Parathyroid adenoma (tissue), 2 donors: ENCODE data around the gene LAMB2.

Experiments used
- H2AFZ ChIP-seq: fragments of 300-600 bp; sonication (generic); one replicate; pipeline ENCODE4 v1.7.0; 2017; ENCODE audit warnings: antibody characterized with exemption, mild to moderate bottlenecking
- H3K27ac ChIP-seq: fragments of 300-600 bp; sonication (generic); one replicate; pipeline ENCODE4 v1.7.0; 2017
- H3K27me3 ChIP-seq: fragments of 300-600 bp; sonication (generic); one replicate; pipeline ENCODE4 v1.7.0; 2017; ENCODE audit warnings: low read length; ENCODE audit not compliant: control insufficient read depth, insufficient read depth
- H3K36me3 ChIP-seq: fragments of 300-600 bp; sonication (generic); one replicate; pipeline ENCODE4 v1.7.0; 2017; ENCODE audit warnings: low read length; ENCODE audit not compliant: control insufficient read depth, insufficient read depth
- H3K4me1 ChIP-seq: fragments of 300-600 bp; sonication (generic); one replicate; pipeline ENCODE4 v1.7.0; 2017; ENCODE audit warnings: control low read depth
- H3K4me2 ChIP-seq: fragments of 300-600 bp; sonication (generic); one replicate; pipeline ENCODE4 v1.7.0; 2017; ENCODE audit warnings: low read length
- H3K4me3 ChIP-seq: fragments of 300-600 bp; sonication (generic); one replicate; pipeline ENCODE4 v1.7.0; 2017; ENCODE audit warnings: low read depth, low read length
- H3K79me2 ChIP-seq: fragments of 300-600 bp; sonication (generic); one replicate; pipeline ENCODE4 v1.7.0; 2017; ENCODE audit warnings: control low read depth
- H3K9ac ChIP-seq: fragments of 300-600 bp; sonication (generic); one replicate; pipeline ENCODE4 v1.7.0; 2017; ENCODE audit warnings: mild to moderate bottlenecking
- H3K9me3 ChIP-seq: fragments of 300-600 bp; sonication (generic); one replicate; pipeline ENCODE4 v1.7.0; 2017; ENCODE audit warnings: low read length; ENCODE audit not compliant: control insufficient read depth
- TF ChIP-seq, protein P1 (sequence below): fragments of 300-600 bp; sonication (generic); IDR thresholded peaks from one replicate; pipeline ENCODE4 v1.7.0; 2017; ENCODE audit warnings: antibody characterized with exemption, mild to moderate bottlenecking
- donor health status: primary hyperparathyroidism.

LAMB2 gene

DNA sequence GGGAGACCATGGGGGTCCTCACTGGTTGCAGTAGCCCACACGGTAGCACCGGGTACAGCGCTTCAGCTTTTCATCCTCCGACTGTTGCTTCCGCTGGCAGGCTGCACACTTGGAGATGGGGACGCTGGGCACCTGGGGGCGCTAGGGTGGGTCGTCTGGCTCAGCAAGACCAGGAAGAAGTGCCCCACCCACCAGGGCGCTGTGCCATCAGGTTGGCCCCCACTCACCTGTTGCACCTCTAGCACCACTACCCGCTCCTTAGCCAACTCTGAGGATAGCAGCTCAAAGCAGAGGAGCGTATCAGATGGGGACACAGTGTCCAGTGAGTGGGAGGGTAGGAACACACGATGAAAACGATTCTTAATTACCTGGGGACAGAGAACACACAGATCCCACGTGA lies 20.6 kb downstream of the LAMB2 start:
- no peak overlapping the region for H3K4me2 ChIP-seq
- no peaks in the 10 kb centered on the region for H3K27me3 ChIP-seq
- TF ChIP-seq, protein P1, sequence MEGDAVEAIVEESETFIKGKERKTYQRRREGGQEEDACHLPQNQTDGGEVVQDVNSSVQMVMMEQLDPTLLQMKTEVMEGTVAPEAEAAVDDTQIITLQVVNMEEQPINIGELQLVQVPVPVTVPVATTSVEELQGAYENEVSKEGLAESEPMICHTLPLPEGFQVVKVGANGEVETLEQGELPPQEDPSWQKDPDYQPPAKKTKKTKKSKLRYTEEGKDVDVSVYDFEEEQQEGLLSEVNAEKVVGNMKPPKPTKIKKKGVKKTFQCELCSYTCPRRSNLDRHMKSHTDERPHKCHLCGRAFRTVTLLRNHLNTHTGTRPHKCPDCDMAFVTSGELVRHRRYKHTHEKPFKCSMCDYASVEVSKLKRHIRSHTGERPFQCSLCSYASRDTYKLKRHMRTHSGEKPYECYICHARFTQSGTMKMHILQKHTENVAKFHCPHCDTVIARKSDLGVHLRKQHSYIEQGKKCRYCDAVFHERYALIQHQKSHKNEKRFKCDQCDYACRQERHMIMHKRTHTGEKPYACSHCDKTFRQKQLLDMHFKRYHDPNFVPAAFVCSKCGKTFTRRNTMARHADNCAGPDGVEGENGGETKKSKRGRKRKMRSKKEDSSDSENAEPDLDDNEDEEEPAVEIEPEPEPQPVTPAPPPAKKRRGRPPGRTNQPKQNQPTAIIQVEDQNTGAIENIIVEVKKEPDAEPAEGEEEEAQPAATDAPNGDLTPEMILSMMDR, result no peak
- peaks cover 15% of the 10 kb centered on the region for H3K79me2 ChIP-seq
- H3K4me1 ChIP-seq, result no peaks in the 10 kb centered on the region
- H2AFZ ChIP-seq, result no peak overlapping the region
- no peaks in the 10 kb centered on the region for H3K9me3 ChIP-seq
- H3K36me3 ChIP-seq, result no peaks in the 10 kb centered on the region
- no peak overlapping the region for H3K9ac ChIP-seq
- H3K27ac ChIP-seq, result no peak overlapping the region
- no peak overlapping the region for H3K4me3 ChIP-seq

DNA sequence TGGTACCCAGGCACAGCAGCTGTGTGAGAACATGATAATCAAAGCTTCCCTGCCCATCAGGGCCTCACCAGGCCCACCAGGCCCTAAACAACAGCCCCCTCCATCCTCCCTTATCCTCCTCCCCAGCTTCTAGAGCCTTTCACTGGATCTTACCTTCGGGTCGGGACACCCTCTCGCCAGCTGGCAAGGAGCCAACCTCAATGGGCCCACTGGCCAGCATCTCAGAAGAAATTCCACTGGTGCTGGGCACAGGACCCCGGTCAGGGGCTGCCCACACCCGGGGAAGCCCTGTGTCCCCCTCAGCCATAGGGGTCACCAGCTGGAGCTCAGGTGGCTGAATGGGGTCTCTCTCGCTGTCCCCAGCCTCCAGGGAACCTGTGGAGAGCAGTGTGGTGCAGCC lies 21.5 kb downstream of the LAMB2 start:
- peaks cover 7% of the 10 kb centered on the region for H3K79me2 ChIP-seq
- TF ChIP-seq, protein P1, result no peak
- no peaks in the 10 kb centered on the region for H3K36me3 ChIP-seq
- H3K27ac ChIP-seq, result no peak overlapping the region
- no peaks in the 10 kb centered on the region for H3K4me1 ChIP-seq
- H3K9ac ChIP-seq, result no peak overlapping the region
- no peak overlapping the region for H2AFZ ChIP-seq
- H3K27me3 ChIP-seq, result no peaks in the 10 kb centered on the region
- no peaks in the 10 kb centered on the region for H3K9me3 ChIP-seq
- no peak overlapping the region for H3K4me3 ChIP-seq
- H3K4me2 ChIP-seq, result no peak overlapping the region

DNA sequence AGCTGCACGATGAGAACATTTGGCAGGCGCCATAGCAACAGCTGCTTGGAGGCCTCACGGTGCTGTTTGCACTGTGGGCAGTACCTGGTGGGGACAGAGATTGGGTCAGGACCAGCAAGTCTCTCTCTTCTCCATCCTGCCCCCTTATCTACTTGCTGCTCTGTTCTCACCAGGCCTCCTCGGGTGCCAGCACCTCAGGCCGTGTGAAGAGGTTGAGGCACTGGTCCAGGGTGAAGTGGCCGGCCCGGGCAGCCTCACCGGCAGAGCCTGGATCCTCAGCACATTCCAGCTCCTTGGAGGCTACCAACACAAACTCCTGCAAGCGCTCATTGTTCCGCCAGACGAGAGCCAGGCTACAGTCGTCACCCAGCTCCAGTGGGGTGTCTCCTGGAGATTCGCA lies 22.1 kb downstream of the LAMB2 start:
- Histone ChIP-seq H3K27me3 (no peaks in the 10 kb centered on the region), H3K4me2 (no peak overlapping the region), H3K27ac (no peak overlapping the region), H2AFZ (no peak overlapping the region), H3K79me2 (peaks cover 5% of the 10 kb centered on the region), H3K4me1 (no peaks in the 10 kb centered on the region), H3K36me3 (no peaks in the 10 kb centered on the region), H3K4me3 (no peak overlapping the region), H3K9me3 (no peaks in the 10 kb centered on the region), H3K9ac (no peak overlapping the region)
- TF ChIP-seq, protein P1, result no peak

DNA sequence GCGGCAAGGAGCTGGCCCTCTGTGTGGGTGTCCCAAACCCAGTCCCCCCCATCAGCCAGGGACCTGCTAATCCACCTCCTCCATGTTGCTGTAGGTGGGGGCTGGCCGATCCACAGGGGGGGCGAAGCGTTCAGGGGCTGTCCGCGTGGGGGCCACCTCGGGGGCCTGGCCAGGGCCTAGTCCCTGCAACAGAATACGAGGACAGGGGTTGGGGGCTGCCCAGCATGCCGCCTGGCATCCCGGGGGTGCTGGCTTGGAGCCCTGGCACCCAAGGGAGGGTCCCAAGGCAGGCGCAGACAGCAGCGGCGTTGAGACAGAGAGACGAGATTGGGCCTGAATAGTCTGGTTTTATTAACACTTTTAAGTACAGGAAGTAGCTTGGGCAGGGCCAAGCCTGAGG lies 24.5 kb downstream of the LAMB2 start:
- H3K27ac ChIP-seq, result no peak overlapping the region
- no peak overlapping the region for H3K9ac ChIP-seq
- no peaks in the 10 kb centered on the region for H3K27me3 ChIP-seq
- TF ChIP-seq, protein P1, result no peak
- no peaks in the 10 kb centered on the region for H3K36me3 ChIP-seq
- H3K4me1 ChIP-seq, result peaks cover 13% of the 10 kb centered on the region
- no peak overlapping the region for H2AFZ ChIP-seq
- H3K9me3 ChIP-seq, result no peaks in the 10 kb centered on the region
- H3K4me3 ChIP-seq, result no peak overlapping the region
- no peaks in the 10 kb centered on the region for H3K79me2 ChIP-seq
- H3K4me2 ChIP-seq, result no peak overlapping the region

DNA sequence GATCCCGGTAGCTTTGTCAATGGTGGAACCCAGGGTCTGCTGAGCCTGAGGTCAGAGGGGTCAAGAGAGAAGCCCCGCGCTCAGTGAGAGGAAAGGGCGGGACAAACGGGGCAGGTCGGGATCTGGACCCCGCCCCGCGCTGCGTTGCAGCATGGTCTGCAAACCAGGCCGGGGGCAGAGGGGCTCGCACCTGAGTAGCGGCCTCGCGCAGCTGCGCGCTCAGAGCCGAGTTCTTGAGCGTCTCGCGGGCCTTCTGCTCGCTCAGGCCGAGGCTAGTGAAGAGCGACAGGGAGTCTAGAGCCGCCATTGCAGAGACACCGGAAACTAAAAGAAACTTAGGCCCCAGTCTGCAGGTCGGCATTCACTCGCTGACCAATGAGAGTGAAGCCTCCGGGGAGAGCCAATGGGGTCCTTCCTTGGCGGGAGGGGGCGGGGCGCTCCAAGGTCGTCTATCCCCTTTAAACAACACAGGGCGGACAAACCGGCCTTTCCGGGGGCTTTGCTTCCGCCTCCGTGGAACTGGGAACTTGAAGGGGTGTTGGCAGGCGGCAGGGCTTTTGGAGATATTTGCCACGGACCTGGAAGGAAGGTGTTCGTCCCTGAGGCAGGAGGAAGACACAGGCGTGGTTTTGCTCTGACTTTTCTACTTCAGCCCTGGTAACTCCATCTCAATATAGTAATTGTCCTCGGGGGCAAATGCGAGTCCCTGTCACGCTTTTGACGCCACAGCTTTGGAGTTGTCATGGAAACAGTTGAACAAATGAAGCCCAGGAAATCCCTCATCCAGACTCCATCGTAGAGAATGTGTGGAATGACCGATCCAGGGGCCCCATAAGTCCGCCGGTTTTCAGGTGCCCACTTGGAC lies 28.2 kb downstream of the LAMB2 start, which contains the start of gene QARS1:
Gene QARS1, minus strand, starts transcription at position 331 of the 865 bp plus-strand sequence. Its CDS starts 24 bp downstream, at position 307.
- peak within 1 kb of the TSS; percentile 91 for H3K4me3 ChIP-seq
- no peaks in the 10 kb centered on the region for H3K27me3 ChIP-seq
- peak within 1 kb of the TSS; percentile 84 for H3K4me2 ChIP-seq
- no peaks in the 10 kb centered on the region for H3K36me3 ChIP-seq
- H2AFZ ChIP-seq, result peak within 1 kb of the TSS; percentile 93
- no peaks in the 10 kb centered on the region for H3K79me2 ChIP-seq
- H3K9ac ChIP-seq, result peak within 1 kb of the TSS; percentile 84
- H3K9me3 ChIP-seq, result no peaks in the 10 kb centered on the region
- TF ChIP-seq, protein P1, result no peak
- H3K27ac ChIP-seq, result peak within 1 kb of the TSS; percentile 80
- H3K4me1 ChIP-seq, result peaks cover 13% of the 10 kb centered on the region
